ENCODE results near the gene CNTNAP5. TPM values are rescaled to one million over a fixed set of nuclear protein-coding genes. Genes with fewer than 3 reads are reported as not detected.
A peak's percentile ranks its signal among the peaks of the same experiment; 100 is the strongest.

The CNTNAP5 gene
- total RNA-seq, 3 donors from 2014 or later: 3.3 TPM; not detected in 2

- no peaks in the 10 kb centered on the region for H3K36me3 ChIP-seq (ENCODE audit: low read depth)
- TF ChIP-seq CTCF (IDR thresholded peaks at IDR 0.05): no peak
- DNase-seq (no peak), ATAC-seq (no peak)
- no peaks in the 10 kb centered on the region for H3K9me3 ChIP-seq
- no peaks in the 10 kb centered on the region for H3K4me1 ChIP-seq (ENCODE audit: low read depth)
- H3K4me3 ChIP-seq: no peak overlapping the region
- intact Hi-C loops (cut with DNase I, micrococcal nuclease): no loop called here
Observed at GRCh38 chr2:124798551-124798950, 773.5 kb downstream of the CNTNAP5 start.

GRCh38 chr2:124804014-124804940, 779.2 kb downstream of the CNTNAP5 start:
- Histone ChIP-seq H3K4me3 (no peak overlapping the region), H3K9me3 (no peaks in the 10 kb centered on the region), H3K4me1 (ENCODE audit: low read depth) (peaks cover 15% of the 10 kb centered on the region), H3K36me3 (ENCODE audit: low read depth) (no peaks in the 10 kb centered on the region)
- TF ChIP-seq CTCF (IDR thresholded peaks at IDR 0.05): peak; percentile 44
- intact Hi-C loops (cut with DNase I, micrococcal nuclease): no loop called here
- peak; percentile 92 for ATAC-seq
- DNase-seq: peak in 2 of 3 donors; percentile 53 to 74

GRCh38 chr2:124805060-124805459, 780.0 kb downstream of the CNTNAP5 start:
- Histone ChIP-seq H3K36me3 (ENCODE audit: low read depth) (no peaks in the 10 kb centered on the region), H3K4me1 (ENCODE audit: low read depth) (peaks cover 15% of the 10 kb centered on the region), H3K4me3 (no peak overlapping the region), H3K9me3 (no peaks in the 10 kb centered on the region)
- DNase-seq: peak in 1 of 3 donors; percentile 21
- intact Hi-C loops (cut with DNase I, micrococcal nuclease): no loop called here
- TF ChIP-seq CTCF (IDR thresholded peaks at IDR 0.05): no peak
- peak; percentile 83 for ATAC-seq

- Histone ChIP-seq H3K4me1 (ENCODE audit: low read depth) (peaks cover 8% of the 10 kb centered on the region), H3K36me3 (ENCODE audit: low read depth) (no peaks in the 10 kb centered on the region), H3K9me3 (no peaks in the 10 kb centered on the region), H3K4me3 (no peak overlapping the region)
- TF ChIP-seq CTCF (IDR thresholded peaks at IDR 0.05): peak; percentile 19
- DNase-seq (peak in 1 of 3 donors; percentile 64), ATAC-seq (peak; percentile 90)
- intact Hi-C loops (cut with DNase I, micrococcal nuclease): no loop called here
Observed at GRCh38 chr2:124810132-124810531, 785.0 kb downstream of the CNTNAP5 start.

- intact Hi-C loops (cut with DNase I, micrococcal nuclease): no loop called here
Observed at GRCh38 chr2:124814968-124815745, 790.1 kb downstream of the CNTNAP5 start.

More at GRCh38 chr2:124814968-124815745, 790.1 kb downstream of the CNTNAP5 start:
- Histone ChIP-seq H3K4me1 (ENCODE audit: low read depth) (no peaks in the 10 kb centered on the region), H3K4me3 (no peak overlapping the region), H3K9me3 (no peaks in the 10 kb centered on the region), H3K36me3 (ENCODE audit: low read depth) (no peaks in the 10 kb centered on the region)
- no peak for TF ChIP-seq CTCF (IDR thresholded peaks at IDR 0.05)
- ATAC-seq (no peak), DNase-seq (no peak)
